GM12878 (cell line): Measurements from ENCODE around the gene METTL21C.

ENCODE experiments used
- EZH2 ChIP-seq: IDR thresholded peaks from 2 replicates; pipeline ENCODE4 v1.6.1; 2012; ENCODE audit warnings: low read depth, mild to moderate bottlenecking, control low read depth, inconsistent platforms, low read length, borderline replicate concordance; ENCODE audit not compliant: control insufficient read depth
- NBN ChIP-seq: fragments of 450-650 bp; IDR thresholded peaks from 2 replicates; pipeline ENCODE4 v1.6.1; 2016
- NFYB ChIP-seq: IDR thresholded peaks from 2 replicates; pipeline ENCODE4 v1.6.1; 2011; ENCODE audit warnings: low read depth, mild to moderate bottlenecking, low read length, improper control_type of control experiment, moderate library complexity; ENCODE audit not compliant: insufficient read depth
- SP1 ChIP-seq: IDR thresholded peaks from one replicate; pipeline ENCODE4 v1.6.1; 2011; ENCODE audit warnings: low read depth, low read length
- TF ChIP-seq, protein P1 (sequence below), 3 experiments: IDR thresholded peaks in 2 of 3; conservative IDR thresholded peaks in 1 of 3; 2 replicates each; pipeline ENCODE4 v1.5.1; 2011; ENCODE audit warnings: low read depth in 3 of 3, low read length in 3 of 3, mild to moderate bottlenecking in 3 of 3, control low read depth in 2 of 3, moderate library complexity in 2 of 3, inconsistent platforms in 1 of 3, mixed read lengths in 1 of 3; ENCODE audit not compliant: control insufficient read depth in 2 of 3, insufficient read depth in 1 of 3; ENCODE audit errors: extremely low read depth in 1 of 3

DNA sequence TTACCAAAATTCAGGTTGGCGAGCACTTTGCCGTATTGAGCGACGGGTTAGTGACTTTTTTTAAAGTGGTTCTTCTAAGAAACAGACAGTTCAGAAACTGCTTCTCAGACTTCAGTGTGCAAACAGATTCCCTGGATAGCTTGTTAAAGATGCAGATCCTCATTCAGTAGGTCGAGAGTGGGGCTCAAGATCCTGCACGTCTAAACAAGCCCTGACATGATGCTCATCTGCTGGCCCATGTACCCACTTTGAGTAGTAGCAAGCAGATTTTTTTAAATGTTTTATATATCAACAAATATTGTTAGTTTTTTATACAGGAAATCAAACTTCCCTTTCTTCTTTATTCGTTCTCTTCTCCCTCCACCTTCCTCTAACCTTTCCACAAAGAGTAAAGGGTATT, 7.3 kb downstream of the METTL21C start:
- TF ChIP-seq, protein P1, sequence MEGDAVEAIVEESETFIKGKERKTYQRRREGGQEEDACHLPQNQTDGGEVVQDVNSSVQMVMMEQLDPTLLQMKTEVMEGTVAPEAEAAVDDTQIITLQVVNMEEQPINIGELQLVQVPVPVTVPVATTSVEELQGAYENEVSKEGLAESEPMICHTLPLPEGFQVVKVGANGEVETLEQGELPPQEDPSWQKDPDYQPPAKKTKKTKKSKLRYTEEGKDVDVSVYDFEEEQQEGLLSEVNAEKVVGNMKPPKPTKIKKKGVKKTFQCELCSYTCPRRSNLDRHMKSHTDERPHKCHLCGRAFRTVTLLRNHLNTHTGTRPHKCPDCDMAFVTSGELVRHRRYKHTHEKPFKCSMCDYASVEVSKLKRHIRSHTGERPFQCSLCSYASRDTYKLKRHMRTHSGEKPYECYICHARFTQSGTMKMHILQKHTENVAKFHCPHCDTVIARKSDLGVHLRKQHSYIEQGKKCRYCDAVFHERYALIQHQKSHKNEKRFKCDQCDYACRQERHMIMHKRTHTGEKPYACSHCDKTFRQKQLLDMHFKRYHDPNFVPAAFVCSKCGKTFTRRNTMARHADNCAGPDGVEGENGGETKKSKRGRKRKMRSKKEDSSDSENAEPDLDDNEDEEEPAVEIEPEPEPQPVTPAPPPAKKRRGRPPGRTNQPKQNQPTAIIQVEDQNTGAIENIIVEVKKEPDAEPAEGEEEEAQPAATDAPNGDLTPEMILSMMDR (IDR thresholded peaks at IDR 0.05 in 2 of 3, conservative IDR thresholded peaks at IDR 0.05 in 1 of 3; ENCODE audit: control insufficient read depth in 2 of 3, extremely low read depth in 1 of 3, insufficient read depth in 1 of 3, low read depth in 3 of 3, low read length in 3 of 3) = no peak
- TF ChIP-seq NBN = no peak
- TF ChIP-seq NFYB = no peak
- TF ChIP-seq EZH2 = no peak
- no peak for TF ChIP-seq SP1
